Measurements from ENCODE around the gene SLC19A1. TPM values are rescaled to one million over a fixed set of nuclear protein-coding genes. Genes with fewer than 3 reads are reported as not detected.

The SLC19A1 gene
- polyA plus RNA-seq, 1 of the 3 experiments (the other 2 are of a cell fraction) = 15.0 TPM

GRCh38 chr21:45455674-45456583, 86.3 kb downstream of the SLC19A1 start:
- Histone ChIP-seq H3K79me2 (ENCODE audit: insufficient read depth) (peaks cover 57% of the 10 kb centered on the region), H3K4me2 (no peak overlapping the region), H3K4me1 (ENCODE audit: control insufficient read depth in 1 of 2, insufficient read depth in 2 of 2, low read depth in 1 of 2, low read length in 1 of 2) (peaks cover 0 to 13% of the 10 kb centered on the region in 2 experiments; a peak in 1 of 4 replicates), H2AFZ (ENCODE audit: low read depth) (no peak overlapping the region), H4K20me1 (ENCODE audit: insufficient read depth) (peaks cover 70% of the 10 kb centered on the region), H3K27me3 (ENCODE audit: insufficient read depth) (no peaks in the 10 kb centered on the region), H3K9me3 (no peaks in the 10 kb centered on the region), H3F3A (replicated peaks; ENCODE audit: insufficient read depth) (peaks cover 18% of the 10 kb centered on the region), H3K36me3 (replicated peaks in 1 of 2; ENCODE audit: control insufficient read depth in 1 of 2, insufficient read depth in 2 of 2, low read length in 1 of 2) (peaks cover 0 to 5% of the 10 kb centered on the region in 2 experiments), H3K27ac (ENCODE audit: low read depth in 2 of 2, low read length in 1 of 2) (no peak overlapping the region), H3K4me3 (ENCODE audit: low read depth in 2 of 2, low read length in 1 of 2) (no peak overlapping the region), H3K9ac (no peak overlapping the region), H3K9me2 (no peaks in the 10 kb centered on the region)
- ChIA-PET CTCF (interaction anchor here (0.8 to 1.6 kb wide), 4 partner anchors 16 to 316 kb away, joined by 3 to 4 read pairs (median 4); no protein-coding TSS in a partner anchor), POLR2A (no interaction called here)
- DNase-seq = no peak
- TF ChIP-seq IRF3 (IDR thresholded peaks at IDR 0.05; ENCODE audit: low read depth, low read length) = no peak
- TF ChIP-seq USF1 (IDR thresholded peaks at IDR 0.05; ENCODE audit: borderline replicate concordance, low read depth) = no peak
- TF ChIP-seq TCF12 (IDR thresholded peaks at IDR 0.05) = no peak
- no peak for TF ChIP-seq NFIC (IDR thresholded peaks at IDR 0.05; ENCODE audit: borderline replicate concordance)
- no peak for TF ChIP-seq GATA2 (CRISPR knock-in tag; IDR thresholded peaks at IDR 0.05)
- no peak for TF ChIP-seq NRF1 (IDR thresholded peaks at IDR 0.05; ENCODE audit: low read depth, low read length)
- TF ChIP-seq REST (IDR thresholded peaks at IDR 0.05; ENCODE audit: low read depth, low read length) = no peak
- TF ChIP-seq RAD21 (IDR thresholded peaks at IDR 0.05; ENCODE audit: low read length) = no peak
- no peak for TF ChIP-seq SMC3 (IDR thresholded peaks at IDR 0.05; ENCODE audit: low read depth, low read length)
- TF ChIP-seq FOXJ3 (CRISPR knock-in tag; IDR thresholded peaks at IDR 0.05) = no peak
- TF ChIP-seq MXI1 (IDR thresholded peaks at IDR 0.05; ENCODE audit: low read depth, low read length) = no peak
- no peak for TF ChIP-seq FOSL2 (IDR thresholded peaks at IDR 0.05; ENCODE audit: borderline replicate concordance, low read depth)
- TF ChIP-seq EP300 (IDR thresholded peaks at IDR 0.05; ENCODE audit: borderline replicate concordance in 1 of 2, low read depth in 1 of 2, low read length in 1 of 2) = no peak
- WGBS (ENCODE audit: low lambda C conversion rate) = 96% methylated on average over 14 of the region's 47 CpGs

Measured in SK-N-SH (cell line).